HL-60 (cell line): Measurements from ENCODE around the gene NNT.

Experiments
- CTCF ChIP-seq: IDR thresholded peaks from one replicate; pipeline ENCODE4 v1.5.1; 2011; ENCODE audit warnings: low read length, control low read depth, inconsistent platforms; ENCODE audit not compliant: insufficient read depth
- REST ChIP-seq: IDR thresholded peaks from 2 replicates; pipeline ENCODE4 v1.6.1; 2012; ENCODE audit warnings: low read depth; ENCODE audit not compliant: insufficient replicate concordance

GRCh38 chr5:43638107-43638506 lies 35.1 kb downstream of the NNT start:
- no peak for TF ChIP-seq CTCF
- TF ChIP-seq REST: no peak
